Lung (tissue), 12 donors: ENCODE data around the gene MYO16. TPM values are rescaled to one million over a fixed set of nuclear protein-coding genes. Genes with fewer than 3 reads are reported as not detected.

ENCODE experiments used
- ATAC-seq: fragments of 200-7000 bp; cut with Tn5 transposase; one replicate; pipeline ENCODE4 v1.9.1; 2020; ENCODE audit warnings: moderate number of reproducible peaks; ENCODE audit not compliant: insufficient read depth, low FRiP score
- DNase-seq, 3 donors: peaks; one replicate each; pipeline ENCODE4 v3.0.0-alpha.2; 2013 to 2017
- H3K27ac ChIP-seq, 2 donors: one replicate each; pipeline ENCODE4 v1.5.1; 2013; ENCODE audit warnings: mild to moderate bottlenecking in 2 of 2, moderate library complexity in 2 of 2, control low read depth in 1 of 2, inconsistent platforms in 1 of 2, low read depth in 1 of 2, low read length in 1 of 2
- H3K27me3 ChIP-seq, 3 donors: one replicate each; pipeline ENCODE4 v1.5.1; 2013; ENCODE audit warnings: low read length in 2 of 3; ENCODE audit not compliant: control insufficient read depth in 3 of 3, insufficient read depth in 3 of 3
- H3K36me3 ChIP-seq, 4 donors: one replicate each; pipeline ENCODE4 v1.5.1; 2013; ENCODE audit warnings: low read length in 4 of 4, mild to moderate bottlenecking in 1 of 4, moderate library complexity in 1 of 4; ENCODE audit not compliant: control insufficient read depth in 4 of 4, insufficient read depth in 4 of 4
- H3K4me1 ChIP-seq, 5 donors: one replicate each; pipeline ENCODE4 v1.5.1; 2013; ENCODE audit warnings: low read length in 5 of 5, mild to moderate bottlenecking in 2 of 5, moderate library complexity in 1 of 5; ENCODE audit not compliant: control insufficient read depth in 5 of 5, insufficient read depth in 5 of 5
- H3K4me3 ChIP-seq: one replicate; pipeline ENCODE4 v1.5.1; 2013; ENCODE audit warnings: mild to moderate bottlenecking, control low read depth, moderate library complexity
- H3K9ac ChIP-seq, 2 donors: one replicate each; pipeline ENCODE4 v1.5.1; 2013; ENCODE audit warnings: low read length in 2 of 2, control low read depth in 1 of 2; ENCODE audit not compliant: insufficient read depth in 1 of 2
- H3K9me3 ChIP-seq, 4 donors: one replicate each; pipeline ENCODE4 v1.5.1; 2013; ENCODE audit warnings: low read length in 3 of 4, mild to moderate bottlenecking in 1 of 4, moderate library complexity in 1 of 4; ENCODE audit not compliant: control insufficient read depth in 4 of 4, insufficient read depth in 3 of 4
- CTCF ChIP-seq: IDR thresholded peaks from 2 replicates; pipeline ENCODE4 v1.5.1; 2012; ENCODE audit warnings: mild to moderate bottlenecking; ENCODE audit errors: control extremely low read depth, extremely low read depth
- WGBS, 2 donors: extraction: QIAGEN DNeasy Blood & Tissue Kit; methylation state at CpG; one replicate each; pipeline ENCODE4 v1.1.7; 2013; 5-methylcytosine and 5-hydroxymethylcytosine counted together
- polyA plus RNA-seq, 2 donors: library from polyadenylated mRNA; stranded (reverse); fragments of 200-250 nt; gene quantifications; one replicate each; pipeline ENCODE4 v1.2.1, GENCODE V29; 2013
- total RNA-seq, 2 donors: library from RNA; depleted of rRNA in 1 of 2; stranded (reverse); fragments of >200 nt in 1 of 2; gene quantifications; one replicate each; pipeline ENCODE4 v1.2.1, GENCODE V29; 2014 to 2021
- donor health status: control.
- donor health status: control.
- donor health status: Bipolar disorder and iron deficiency.
- donor health status: healthy.
- donor health status: DM: yes; HTN: yes; CAD: no.

The MYO16 gene
- total and polyA plus RNA-seq, 4 donors = 0.12 to 13.8 (median 0.88) TPM

- 69 to 80% methylated on average over 2 of the region's 2 CpGs for WGBS, 2 donors
- Histone ChIP-seq H3K9me3 (peaks cover 0 to 8% (median 0%) of the 10 kb centered on the region in 4 donors), H3K36me3 (no peaks in the 10 kb centered on the region), H3K4me3 (no peak overlapping the region), H3K27ac (no peak overlapping the region), H3K9ac (no peak overlapping the region), H3K4me1 (no peaks in the 10 kb centered on the region), H3K27me3 (no peaks in the 10 kb centered on the region)
- DNase-seq = no peak
- TF ChIP-seq CTCF = no peak
- ATAC-seq = no peak
Measured at GRCh38 chr13:108877300-108877699, 247.9 kb downstream of the MYO16 start.

GRCh38 chr13:108878732-108879131 is 249.3 kb downstream of the MYO16 start:
- Histone ChIP-seq H3K27me3 (no peaks in the 10 kb centered on the region), H3K4me1 (no peaks in the 10 kb centered on the region), H3K9me3 (peaks cover 0 to 5% (median 0%) of the 10 kb centered on the region in 4 donors), H3K27ac (no peak overlapping the region), H3K9ac (no peak overlapping the region), H3K36me3 (no peaks in the 10 kb centered on the region), H3K4me3 (no peak overlapping the region)
- TF ChIP-seq CTCF = no peak
- ATAC-seq (no peak), DNase-seq (no peak)
- 88 to 93% methylated on average over 2 of the region's 2 CpGs for WGBS, 2 donors

DNA sequence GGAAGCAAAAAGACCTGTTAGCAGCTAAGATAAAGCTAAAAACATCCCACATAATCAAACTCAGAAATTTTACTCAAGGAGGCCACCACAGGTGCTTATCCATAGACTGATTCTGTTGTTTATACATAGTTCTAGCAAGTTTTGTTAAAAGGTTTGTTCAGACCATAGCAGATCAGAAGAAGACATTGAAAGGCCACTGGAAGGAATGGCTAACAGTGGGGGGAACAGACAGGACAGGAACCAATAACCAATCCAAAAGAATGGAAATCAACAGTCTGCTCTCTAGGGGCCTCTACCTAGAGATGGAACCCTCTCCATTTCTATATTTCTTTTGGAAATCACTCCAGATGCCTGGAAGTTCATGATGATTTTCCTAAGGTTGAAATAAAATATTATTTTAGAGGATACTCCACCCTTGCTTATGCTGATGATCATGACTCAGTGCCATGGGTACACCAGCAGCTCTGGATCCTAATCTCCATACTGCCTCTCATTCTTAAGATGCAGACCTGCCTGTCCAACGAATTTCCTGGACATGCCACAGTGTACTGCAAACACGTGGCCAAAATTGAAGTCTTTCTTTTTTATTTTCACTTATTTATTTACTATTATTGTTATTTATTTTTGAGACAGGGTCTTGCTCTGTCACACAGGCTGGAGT is 260.0 kb downstream of the MYO16 start:
- TF ChIP-seq CTCF = no peak
- DNase-seq = no peak
- H3K27ac ChIP-seq = no peak overlapping the region
- H3K9me3 ChIP-seq = no peaks in the 10 kb centered on the region
- H3K36me3 ChIP-seq = no peaks in the 10 kb centered on the region
- WGBS, 2 donors = 82 to 86% methylated on average over 2 of the region's 2 CpGs
- no peak for ATAC-seq
- peaks cover 0 to 3% (median 0%) of the 10 kb centered on the region in 3 donors for H3K27me3 ChIP-seq
- H3K4me1 ChIP-seq = no peaks in the 10 kb centered on the region
- H3K4me3 ChIP-seq = no peak overlapping the region
- H3K9ac ChIP-seq = no peak overlapping the region
